HepG2 (cell line): ENCODE data around the gene TLX1. TPM values are rescaled to one million over a fixed set of nuclear protein-coding genes. Genes with fewer than 3 reads are reported as not detected.

Source experiments
- FOXA3 ChIP-seq: IDR thresholded peaks from 2 replicates; pipeline ENCODE4 v1.6.1; 2016; ENCODE audit warnings: missing genetic modification reagents, missing compliant biosample characterization
- FOXM1 ChIP-seq: sonication (generic); formaldehyde crosslinking; IDR thresholded peaks from 2 replicates; pipeline ENCODE4 v1.5.0; 2020; ENCODE audit warnings: missing genetic modification reagents
- GZF1 ChIP-seq: sonication (generic); formaldehyde crosslinking; IDR thresholded peaks from 2 replicates; pipeline ENCODE4 v1.5.1; 2020; ENCODE audit warnings: mild to moderate bottlenecking, missing genetic modification reagents
- HES4 ChIP-seq: sonication (generic); formaldehyde crosslinking; IDR thresholded peaks from 2 replicates; pipeline ENCODE4 v1.9.0; 2021; ENCODE audit warnings: mild to moderate bottlenecking, missing genetic modification reagents, borderline replicate concordance
- KDM3A ChIP-seq: IDR thresholded peaks from 2 replicates; pipeline ENCODE4 v1.6.1; 2018; ENCODE audit warnings: low read depth, missing compliant biosample characterization
- NCOR1 ChIP-seq: fragments of 200-600 bp; sonication (generic); IDR thresholded peaks from 2 replicates; pipeline ENCODE4 v1.7.0; 2017; ENCODE audit warnings: antibody characterized with exemption, low read length, borderline replicate concordance
- SAP130 ChIP-seq: IDR thresholded peaks from 2 replicates; pipeline ENCODE4 v1.6.1; 2016; ENCODE audit warnings: low read depth
- SATB2 ChIP-seq: sonication (generic); formaldehyde crosslinking; IDR thresholded peaks from 2 replicates; pipeline ENCODE4 v1.5.0; 2020; ENCODE audit warnings: missing genetic modification reagents
- SMAD9 ChIP-seq: sonication (generic); formaldehyde crosslinking; IDR thresholded peaks from 2 replicates; pipeline ENCODE4 v1.5.1; 2020; ENCODE audit warnings: mild to moderate bottlenecking, missing genetic modification reagents
- SP2 ChIP-seq: sonication (generic); formaldehyde crosslinking; IDR thresholded peaks from 2 replicates; pipeline ENCODE4 v1.5.1; 2020; ENCODE audit warnings: mild to moderate bottlenecking, missing genetic modification reagents
- TOE1 ChIP-seq: sonication (generic); formaldehyde crosslinking; IDR thresholded peaks from 2 replicates; pipeline ENCODE4 v1.4.0; 2020; ENCODE audit warnings: mild to moderate bottlenecking, missing genetic modification reagents
- ZMYM4 ChIP-seq: sonication (generic); formaldehyde crosslinking; IDR thresholded peaks from 2 replicates; pipeline ENCODE4 v1.8.1; 2023; ENCODE audit warnings: mild to moderate bottlenecking, missing genetic modification reagents
- ZNF160 ChIP-seq: sonication (generic); formaldehyde crosslinking; IDR thresholded peaks from 2 replicates; pipeline ENCODE4 v1.8.0; 2022; ENCODE audit warnings: mild to moderate bottlenecking, inconsistent platforms, missing genetic modification reagents
- ZNF446 ChIP-seq: sonication (generic); formaldehyde crosslinking; IDR thresholded peaks from 2 replicates; pipeline ENCODE4 v1.5.0; 2020; ENCODE audit warnings: mild to moderate bottlenecking, missing genetic modification reagents
- ZNF558 ChIP-seq: sonication (generic); formaldehyde crosslinking; IDR thresholded peaks from 2 replicates; pipeline ENCODE4 v1.9.0; 2022; ENCODE audit warnings: mild to moderate bottlenecking, missing genetic modification reagents, borderline replicate concordance
- ZNF850 ChIP-seq: sonication (generic); formaldehyde crosslinking; conservative IDR thresholded peaks from 2 replicates; pipeline ENCODE4 v1.9.0; 2021; ENCODE audit warnings: mild to moderate bottlenecking, missing genetic modification reagents
- ZNF879 ChIP-seq: sonication (generic); formaldehyde crosslinking; IDR thresholded peaks from 2 replicates; pipeline ENCODE4 v1.8.1; 2023; ENCODE audit warnings: missing genetic modification reagents
- ZSCAN21 ChIP-seq: sonication (generic); formaldehyde crosslinking; IDR thresholded peaks from 2 replicates; pipeline ENCODE4 v1.8.0; 2022; ENCODE audit warnings: mild to moderate bottlenecking, missing genetic modification reagents, moderate library complexity, borderline replicate concordance
- polyA plus RNA-seq, 8 experiments: library from polyadenylated mRNA; depleted of rRNA in 3 of 8; stranded (reverse) in 7 of 8; unstranded in 1 of 8; fragments of >200 nt; fragmentation: Illumina TruSeq in 4 of 8; extraction: Trizol in 4 of 8; gene quantifications; 2 replicates each; pipeline versions ENCODE4 v1.2.1 to v1.2.3, GENCODE V29; 2011 to 2016; ENCODE audit warnings: low read depth in 4 of 8, missing spikeins in 1 of 8, mixed read lengths in 1 of 8; ENCODE audit not compliant: insufficient read depth in 1 of 8
- total RNA-seq, 5 experiments: library from RNA; depleted of rRNA; stranded (reverse); fragments of >200 nt; fragmentation: Illumina TruSeq; extraction: Trizol; gene quantifications; 2 replicates each; pipeline ENCODE4 v1.2.3, GENCODE V29; 2016; ENCODE audit warnings: low read depth in 1 of 5
- TF ChIP-seq, protein P1 (sequence below): sonication (generic); formaldehyde crosslinking; IDR thresholded peaks from 2 replicates; pipeline ENCODE4 v1.4.0; 2020; ENCODE audit warnings: missing genetic modification reagents
- TF ChIP-seq, protein P2 (sequence below): sonication (generic); formaldehyde crosslinking; IDR thresholded peaks from 2 replicates; pipeline ENCODE4 v1.4.0; 2020; ENCODE audit warnings: mild to moderate bottlenecking, missing genetic modification reagents
- TF ChIP-seq, protein P3 (sequence below): IDR thresholded peaks from 2 replicates; pipeline ENCODE4 v1.6.1; 2016; ENCODE audit warnings: low read depth, control low read depth
- TF ChIP-seq, protein P4 (sequence below): sonication (generic); formaldehyde crosslinking; IDR thresholded peaks from 2 replicates; pipeline ENCODE4 v1.5.0; 2020; ENCODE audit warnings: missing genetic modification reagents
- TF ChIP-seq, protein P5 (sequence below): sonication (generic); formaldehyde crosslinking; IDR thresholded peaks from 2 replicates; pipeline ENCODE4 v1.4.0; 2020; ENCODE audit warnings: missing genetic modification reagents, borderline replicate concordance

The TLX1 gene
- total and polyA plus RNA-seq, 2 of the 13 experiments (the other 11 are each of a cell fraction or from before 2014, with no cell fraction given) = 0.07 to 0.26 TPM

DNA sequence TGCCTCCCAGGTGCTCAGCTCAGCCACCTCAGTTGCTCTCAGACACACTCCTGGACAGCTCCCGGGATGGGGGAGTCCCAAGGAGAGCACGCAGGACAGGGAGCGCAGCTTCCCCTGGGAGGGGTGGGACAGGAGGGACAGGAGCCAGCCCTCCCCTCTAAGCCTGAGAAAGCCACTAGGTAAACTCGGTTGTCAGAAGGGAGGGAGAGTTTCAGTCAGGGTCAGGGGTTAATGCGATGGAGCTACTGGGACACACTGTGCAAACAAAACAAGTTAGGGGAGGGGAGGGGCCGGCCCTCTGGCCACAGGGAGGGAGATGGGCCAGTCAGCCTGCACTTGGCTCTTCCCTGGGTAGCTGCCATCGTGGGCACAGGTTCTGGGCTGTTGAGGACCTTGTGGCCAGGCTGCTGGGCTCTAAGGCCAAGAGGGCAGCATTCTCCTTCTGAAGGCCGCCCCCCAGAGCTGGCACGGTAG, 38.2 kb upstream of the TLX1 start (continued):
- TF ChIP-seq, protein P1, sequence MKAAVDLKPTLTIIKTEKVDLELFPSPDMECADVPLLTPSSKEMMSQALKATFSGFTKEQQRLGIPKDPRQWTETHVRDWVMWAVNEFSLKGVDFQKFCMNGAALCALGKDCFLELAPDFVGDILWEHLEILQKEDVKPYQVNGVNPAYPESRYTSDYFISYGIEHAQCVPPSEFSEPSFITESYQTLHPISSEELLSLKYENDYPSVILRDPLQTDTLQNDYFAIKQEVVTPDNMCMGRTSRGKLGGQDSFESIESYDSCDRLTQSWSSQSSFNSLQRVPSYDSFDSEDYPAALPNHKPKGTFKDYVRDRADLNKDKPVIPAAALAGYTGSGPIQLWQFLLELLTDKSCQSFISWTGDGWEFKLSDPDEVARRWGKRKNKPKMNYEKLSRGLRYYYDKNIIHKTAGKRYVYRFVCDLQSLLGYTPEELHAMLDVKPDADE (CRISPR knock-in tag) = no peak
- TF ChIP-seq ZNF446 (CRISPR knock-in tag) = no peak
- TF ChIP-seq SAP130 (CRISPR knock-in tag) = no peak
- no peak for TF ChIP-seq SP2 (CRISPR knock-in tag)
- TF ChIP-seq NCOR1 = no peak
- TF ChIP-seq ZNF558 (CRISPR knock-in tag) = no peak
- TF ChIP-seq, protein P2, sequence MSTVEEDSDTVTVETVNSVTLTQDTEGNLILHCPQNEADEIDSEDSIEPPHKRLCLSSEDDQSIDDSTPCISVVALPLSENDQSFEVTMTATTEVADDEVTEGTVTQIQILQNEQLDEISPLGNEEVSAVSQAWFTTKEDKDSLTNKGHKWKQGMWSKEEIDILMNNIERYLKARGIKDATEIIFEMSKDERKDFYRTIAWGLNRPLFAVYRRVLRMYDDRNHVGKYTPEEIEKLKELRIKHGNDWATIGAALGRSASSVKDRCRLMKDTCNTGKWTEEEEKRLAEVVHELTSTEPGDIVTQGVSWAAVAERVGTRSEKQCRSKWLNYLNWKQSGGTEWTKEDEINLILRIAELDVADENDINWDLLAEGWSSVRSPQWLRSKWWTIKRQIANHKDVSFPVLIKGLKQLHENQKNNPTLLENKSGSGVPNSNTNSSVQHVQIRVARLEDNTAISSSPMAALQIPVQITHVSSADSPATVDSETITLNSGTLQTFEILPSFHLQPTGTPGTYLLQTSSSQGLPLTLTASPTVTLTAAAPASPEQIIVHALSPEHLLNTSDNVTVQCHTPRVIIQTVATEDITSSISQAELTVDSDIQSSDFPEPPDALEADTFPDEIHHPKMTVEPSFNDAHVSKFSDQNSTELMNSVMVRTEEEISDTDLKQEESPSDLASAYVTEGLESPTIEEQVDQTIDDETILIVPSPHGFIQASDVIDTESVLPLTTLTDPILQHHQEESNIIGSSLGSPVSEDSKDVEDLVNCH = no peak
- TF ChIP-seq, protein P3, sequence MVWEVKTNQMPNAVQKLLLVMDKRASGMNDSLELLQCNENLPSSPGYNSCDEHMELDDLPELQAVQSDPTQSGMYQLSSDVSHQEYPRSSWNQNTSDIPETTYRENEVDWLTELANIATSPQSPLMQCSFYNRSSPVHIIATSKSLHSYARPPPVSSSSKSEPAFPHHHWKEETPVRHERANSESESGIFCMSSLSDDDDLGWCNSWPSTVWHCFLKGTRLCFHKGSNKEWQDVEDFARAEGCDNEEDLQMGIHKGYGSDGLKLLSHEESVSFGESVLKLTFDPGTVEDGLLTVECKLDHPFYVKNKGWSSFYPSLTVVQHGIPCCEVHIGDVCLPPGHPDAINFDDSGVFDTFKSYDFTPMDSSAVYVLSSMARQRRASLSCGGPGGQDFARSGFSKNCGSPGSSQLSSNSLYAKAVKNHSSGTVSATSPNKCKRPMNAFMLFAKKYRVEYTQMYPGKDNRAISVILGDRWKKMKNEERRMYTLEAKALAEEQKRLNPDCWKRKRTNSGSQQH (CRISPR knock-in tag) = no peak
- TF ChIP-seq ZMYM4 (CRISPR knock-in tag) = no peak
- no peak for TF ChIP-seq TOE1
- no peak for TF ChIP-seq SATB2 (CRISPR knock-in tag)
- TF ChIP-seq, protein P4, sequence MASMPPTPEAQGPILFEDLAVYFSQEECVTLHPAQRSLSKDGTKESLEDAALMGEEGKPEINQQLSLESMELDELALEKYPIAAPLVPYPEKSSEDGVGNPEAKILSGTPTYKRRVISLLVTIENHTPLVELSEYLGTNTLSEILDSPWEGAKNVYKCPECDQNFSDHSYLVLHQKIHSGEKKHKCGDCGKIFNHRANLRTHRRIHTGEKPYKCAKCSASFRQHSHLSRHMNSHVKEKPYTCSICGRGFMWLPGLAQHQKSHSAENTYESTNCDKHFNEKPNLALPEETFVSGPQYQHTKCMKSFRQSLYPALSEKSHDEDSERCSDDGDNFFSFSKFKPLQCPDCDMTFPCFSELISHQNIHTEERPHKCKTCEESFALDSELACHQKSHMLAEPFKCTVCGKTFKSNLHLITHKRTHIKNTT (CRISPR knock-in tag) = no peak
- no peak for TF ChIP-seq ZSCAN21 (CRISPR knock-in tag)
- no peak for TF ChIP-seq SMAD9 (CRISPR knock-in tag)
- TF ChIP-seq GZF1 (CRISPR knock-in tag) = no peak
- no peak for TF ChIP-seq FOXM1 (CRISPR knock-in tag)
- no peak for TF ChIP-seq ZNF160
- TF ChIP-seq, protein P5, sequence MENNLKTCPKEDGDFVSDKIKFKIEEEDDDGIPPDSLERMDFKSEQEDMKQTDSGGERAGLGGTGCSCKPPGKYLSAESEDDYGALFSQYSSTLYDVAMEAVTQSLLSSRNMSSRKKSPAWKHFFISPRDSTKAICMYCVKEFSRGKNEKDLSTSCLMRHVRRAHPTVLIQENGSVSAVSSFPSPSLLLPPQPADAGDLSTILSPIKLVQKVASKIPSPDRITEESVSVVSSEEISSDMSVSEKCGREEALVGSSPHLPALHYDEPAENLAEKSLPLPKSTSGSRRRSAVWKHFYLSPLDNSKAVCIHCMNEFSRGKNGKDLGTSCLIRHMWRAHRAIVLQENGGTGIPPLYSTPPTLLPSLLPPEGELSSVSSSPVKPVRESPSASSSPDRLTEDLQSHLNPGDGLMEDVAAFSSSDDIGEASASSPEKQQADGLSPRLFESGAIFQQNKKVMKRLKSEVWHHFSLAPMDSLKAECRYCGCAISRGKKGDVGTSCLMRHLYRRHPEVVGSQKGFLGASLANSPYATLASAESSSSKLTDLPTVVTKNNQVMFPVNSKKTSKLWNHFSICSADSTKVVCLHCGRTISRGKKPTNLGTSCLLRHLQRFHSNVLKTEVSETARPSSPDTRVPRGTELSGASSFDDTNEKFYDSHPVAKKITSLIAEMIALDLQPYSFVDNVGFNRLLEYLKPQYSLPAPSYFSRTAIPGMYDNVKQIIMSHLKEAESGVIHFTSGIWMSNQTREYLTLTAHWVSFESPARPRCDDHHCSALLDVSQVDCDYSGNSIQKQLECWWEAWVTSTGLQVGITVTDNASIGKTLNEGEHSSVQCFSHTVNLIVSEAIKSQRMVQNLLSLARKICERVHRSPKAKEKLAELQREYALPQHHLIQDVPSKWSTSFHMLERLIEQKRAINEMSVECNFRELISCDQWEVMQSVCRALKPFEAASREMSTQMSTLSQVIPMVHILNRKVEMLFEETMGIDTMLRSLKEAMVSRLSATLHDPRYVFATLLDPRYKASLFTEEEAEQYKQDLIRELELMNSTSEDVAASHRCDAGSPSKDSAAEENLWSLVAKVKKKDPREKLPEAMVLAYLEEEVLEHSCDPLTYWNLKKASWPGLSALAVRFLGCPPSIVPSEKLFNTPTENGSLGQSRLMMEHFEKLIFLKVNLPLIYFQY (CRISPR knock-in tag) = no peak
- no peak for TF ChIP-seq HES4 (CRISPR knock-in tag)
- no peak for TF ChIP-seq ZNF879 (CRISPR knock-in tag)
- 0 out of 2 replicates have a peak, but pooled peaks have one; percentile 10 for TF ChIP-seq FOXA3 (CRISPR knock-in tag)
- TF ChIP-seq ZNF850 (CRISPR knock-in tag) = no peak
- TF ChIP-seq KDM3A = no peak
